GM19025 (cell line): Measurements from ENCODE around the gene MYO10.
"Not testable (repeated sequence)": the region's sequence is repeated elsewhere in the genome, so short reads cannot be mapped to it uniquely, and the experiment has no call there.

Experiments
- ATAC-seq: cut with Tn5 transposase; IDR thresholded peaks from one replicate; pipeline ENCODE4 v1.9.1; 2021; ENCODE audit warnings: mild to moderate bottlenecking, low read depth, moderate library complexity; ENCODE audit not compliant: unreplicated experiment

The MYO10 gene

DNA sequence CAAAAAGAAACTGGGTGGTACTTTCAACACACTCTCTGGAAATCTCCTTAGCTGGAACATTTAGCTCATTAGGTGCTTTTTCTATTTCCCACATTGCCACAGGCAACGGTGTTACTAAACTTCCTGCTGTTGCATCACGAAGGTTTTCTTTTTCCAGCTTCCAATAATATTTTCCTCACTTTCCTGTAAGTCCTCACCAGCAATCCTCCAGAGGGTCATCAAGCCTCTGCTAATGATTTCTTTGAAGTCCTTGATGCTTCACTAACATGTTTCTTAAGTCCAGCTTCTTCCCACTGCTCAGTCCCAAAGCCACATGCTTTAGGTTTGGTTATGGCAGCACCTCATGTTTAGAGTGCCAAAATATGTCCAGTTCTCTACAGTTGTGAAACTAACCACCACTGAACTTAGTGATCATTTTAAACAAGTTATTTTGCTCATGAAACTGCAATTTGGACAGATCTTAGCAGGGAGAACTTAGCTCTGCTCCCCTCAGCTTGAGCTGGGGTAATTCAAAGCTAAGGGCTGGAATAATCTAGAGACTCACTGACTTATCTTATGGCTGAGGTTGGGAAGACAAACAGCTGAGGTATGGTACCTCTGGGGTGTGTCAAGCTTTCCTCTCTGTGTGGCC is 279.4 kb downstream of the MYO10 start:
- ATAC-seq, result no peak

DNA sequence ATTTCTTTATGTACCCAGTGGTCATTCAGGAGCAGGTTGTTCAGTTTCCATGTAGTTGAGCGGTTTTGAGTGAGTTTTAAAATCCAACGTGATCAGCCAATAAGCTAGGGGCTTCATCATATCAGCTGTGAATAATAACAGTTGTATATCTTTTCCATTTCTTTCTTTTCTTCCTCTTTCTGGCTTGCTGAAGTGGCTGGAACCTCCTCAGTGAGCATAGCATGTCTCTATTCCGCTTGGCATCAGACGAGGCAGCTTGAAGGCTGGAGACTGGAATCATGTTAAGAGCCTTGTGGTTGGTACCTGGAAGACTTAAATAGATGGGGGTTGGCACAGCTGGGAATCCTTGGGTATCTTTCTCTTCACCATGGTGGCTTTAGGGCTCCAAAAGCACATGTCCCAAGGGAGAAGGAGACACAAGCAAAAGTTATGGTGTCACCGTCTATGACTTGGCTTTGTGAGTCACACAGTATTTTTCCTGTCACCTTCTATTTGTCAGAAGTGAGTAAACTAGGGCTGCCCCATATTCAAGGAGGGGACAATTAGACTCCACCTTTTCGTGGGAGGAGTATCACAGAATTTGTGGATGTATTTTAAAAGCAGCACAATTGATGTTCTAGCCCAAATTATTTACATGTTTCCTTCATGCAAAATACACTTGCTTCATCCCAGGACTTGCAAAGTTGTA is 281.3 kb downstream of the MYO10 start:
- ATAC-seq, result no peak

- not testable (repeated sequence) for ATAC-seq
Observed at GRCh38 chr5:16648739-16649138, 287.3 kb downstream of the MYO10 start.

GRCh38 chr5:16644301-16644889 is 291.7 kb downstream of the MYO10 start:
- ATAC-seq, result no peak

DNA sequence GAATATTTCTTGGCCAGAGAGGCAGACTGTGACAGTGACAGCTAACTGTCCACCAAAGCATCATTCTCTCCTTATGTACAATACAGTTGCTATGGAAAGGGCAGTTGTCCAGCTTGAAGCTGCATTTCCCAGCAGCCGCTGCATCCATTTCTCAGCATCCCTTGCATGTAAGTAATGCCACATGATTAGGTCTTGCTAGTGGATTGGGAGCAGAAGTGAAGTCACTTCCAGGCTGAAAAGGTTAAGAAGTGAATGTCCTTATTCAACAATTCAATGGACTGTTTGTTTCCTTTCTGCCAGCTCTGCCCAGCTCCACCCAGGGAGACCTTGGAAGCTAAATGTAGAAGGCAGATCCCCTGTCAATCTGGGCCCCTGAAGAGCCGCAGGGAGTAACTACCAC is 293.2 kb downstream of the MYO10 start:
- ATAC-seq, result no peak

GRCh38 chr5:16639206-16639605 is 296.9 kb downstream of the MYO10 start:
- no peak for ATAC-seq

DNA sequence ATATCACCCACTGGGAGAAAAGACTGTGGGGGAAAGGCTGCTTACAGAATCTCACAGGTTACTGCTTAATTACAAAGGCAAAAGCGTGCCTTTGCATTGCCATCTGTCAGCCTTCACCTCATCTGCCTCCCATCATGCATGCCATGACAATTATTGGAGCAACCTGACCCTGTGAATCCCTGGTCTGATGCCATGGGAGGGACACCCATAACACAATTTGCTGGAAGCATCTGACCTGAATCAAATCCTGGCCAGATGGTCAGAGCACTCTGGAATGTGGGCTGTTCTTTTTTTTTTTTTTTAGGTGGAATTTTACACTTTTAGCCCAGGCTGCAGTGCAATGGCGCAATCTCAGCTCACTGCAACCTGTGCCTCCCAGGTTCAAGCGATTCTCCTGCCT is 307.7 kb downstream of the MYO10 start:
- ATAC-seq, result no peak

GRCh38 chr5:16626696-16627264 is 309.3 kb downstream of the MYO10 start:
- no peak for ATAC-seq

DNA sequence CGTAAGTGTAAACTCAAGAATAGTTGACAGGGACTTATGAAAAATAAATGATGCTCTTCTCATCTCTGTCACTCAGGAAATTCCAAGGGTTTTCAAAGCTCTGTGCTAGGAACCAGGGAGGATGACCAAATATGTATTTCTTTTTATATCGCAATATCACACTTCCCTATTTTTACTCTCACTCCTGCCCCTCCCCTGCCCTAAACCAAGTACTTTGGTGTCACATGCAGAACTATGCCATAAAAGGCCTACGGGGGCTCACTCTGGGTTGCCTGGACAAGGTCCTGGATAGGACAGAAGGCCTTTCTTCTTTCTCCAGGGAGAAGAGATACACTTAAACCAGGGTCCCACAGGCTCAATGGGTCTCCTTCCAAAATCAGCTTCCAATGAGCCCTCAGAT is 311.0 kb downstream of the MYO10 start:
- ATAC-seq, result no peak

- no peak for ATAC-seq
Observed at GRCh38 chr5:16619136-16619535, 317.0 kb downstream of the MYO10 start.

GRCh38 chr5:16618138-16618897 is 317.8 kb downstream of the MYO10 start:
- no peak for ATAC-seq

DNA sequence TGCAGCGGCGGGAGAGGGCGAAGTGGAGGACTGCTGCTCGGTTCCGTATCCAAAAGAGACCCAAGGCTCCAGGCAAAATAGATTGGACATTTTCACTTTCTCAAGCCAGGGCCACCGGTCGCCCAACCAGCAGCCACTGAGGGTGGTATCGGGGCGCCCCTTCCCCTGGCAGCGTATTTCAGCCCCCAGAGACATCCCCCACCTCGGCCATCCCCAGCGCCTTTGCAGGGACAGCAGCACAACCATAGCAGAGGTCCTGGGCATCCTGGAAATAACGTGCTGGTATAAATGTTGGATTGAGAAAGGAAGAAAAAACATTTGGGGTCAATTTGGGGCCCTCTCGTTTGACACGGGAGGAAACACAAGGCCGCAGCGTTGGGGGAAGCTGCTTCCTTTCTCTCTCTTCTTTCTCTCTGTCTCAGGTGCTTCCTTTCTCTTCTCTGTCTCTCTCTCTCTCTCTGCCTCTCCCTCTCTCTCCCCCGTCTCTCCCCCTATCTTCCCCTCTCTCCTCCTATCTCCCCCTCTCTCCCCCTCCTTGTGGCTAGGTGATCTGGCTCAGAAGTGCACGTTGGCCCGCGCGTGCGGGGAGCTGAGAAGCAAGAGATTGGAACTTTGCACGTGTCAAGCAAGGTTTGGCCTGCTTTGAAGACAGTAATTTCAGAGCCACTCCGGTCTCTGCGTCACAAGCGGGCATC is 318.7 kb downstream of the MYO10 start:
- no peak for ATAC-seq

DNA sequence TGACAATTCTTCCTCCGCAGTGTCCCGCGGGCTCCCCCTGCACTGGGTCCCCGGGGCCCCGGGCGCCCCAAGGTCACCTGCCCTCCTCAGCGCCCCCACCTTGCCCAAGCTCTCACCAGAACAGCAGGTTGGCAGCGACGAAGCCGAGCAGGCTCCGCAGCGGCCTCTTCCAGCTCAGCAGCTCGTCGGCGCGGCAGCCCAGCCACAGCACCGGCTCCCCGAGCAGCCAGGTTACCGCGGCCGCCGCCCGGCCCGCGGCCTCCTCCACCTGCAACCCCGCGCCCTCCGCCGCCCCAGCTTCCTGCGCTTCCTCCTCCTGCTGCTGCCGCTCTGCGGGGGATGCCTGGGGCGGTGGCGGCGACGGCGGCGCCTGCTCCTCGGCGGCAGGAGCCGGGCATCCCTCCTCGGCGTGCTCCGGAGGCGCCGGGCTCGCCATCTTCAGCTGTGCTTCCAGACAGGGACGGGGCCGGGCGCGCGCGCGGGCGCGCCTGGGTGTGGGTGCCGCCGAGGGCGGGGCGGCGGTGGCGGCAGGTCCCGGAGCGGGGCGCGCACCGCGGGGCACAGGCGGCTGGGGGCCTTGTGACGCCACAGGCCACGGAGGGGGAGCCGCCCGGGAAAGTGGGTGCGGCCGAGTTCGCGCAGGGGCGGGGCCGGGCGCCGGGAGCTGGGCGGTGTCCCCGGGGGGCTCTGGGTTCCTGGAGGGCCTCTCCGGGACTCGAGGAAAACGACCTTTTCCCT is 319.4 kb downstream of the MYO10 start, which contains the start of gene RETREG1:
TSS of gene RETREG1 (minus strand) at position 462 of the 738 bp plus-strand sequence. CDS start at position 436, 26 bp downstream.
- peak; percentile 67 for ATAC-seq

- no peak for ATAC-seq
Observed at GRCh38 chr5:16615741-16616535, 320.1 kb downstream of the MYO10 start.

DNA sequence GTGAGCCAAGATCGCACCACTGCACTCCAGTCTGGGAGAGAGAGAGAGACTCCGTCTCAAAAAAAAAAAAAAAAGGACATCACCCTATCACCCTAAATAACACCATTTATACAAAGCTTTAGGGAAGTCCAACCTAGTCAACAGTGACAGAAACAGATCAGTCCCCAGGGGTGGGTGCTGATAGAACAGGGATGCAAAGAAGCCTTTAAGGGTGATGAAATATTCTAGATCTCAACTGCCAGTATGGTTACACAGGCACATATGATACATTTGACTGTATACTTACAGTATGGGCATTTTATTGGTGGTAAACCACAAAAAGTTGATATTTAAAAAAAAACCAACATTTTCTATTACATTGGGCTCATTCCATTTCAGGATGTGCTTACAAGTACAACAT is 324.1 kb downstream of the MYO10 start:
- ATAC-seq, result no peak
